HG02759 (cell line): ENCODE results near the gene INF2.
A peak's percentile ranks its signal among the peaks of the same experiment; 100 is the strongest.

Experiments
- ATAC-seq: cut with Tn5 transposase; IDR thresholded peaks from one replicate; pipeline ENCODE4 v1.9.1; 2021; ENCODE audit warnings: mild to moderate bottlenecking, moderate library complexity; ENCODE audit not compliant: unreplicated experiment

INF2 gene

GRCh38 chr14:104701383-104702076, 12.1 kb downstream of the INF2 start:
- no peak for ATAC-seq

GRCh38 chr14:104702106-104702505, 12.7 kb downstream of the INF2 start:
- no peak for ATAC-seq

- ATAC-seq: no peak
Observed at GRCh38 chr14:104702673-104703072, 13.3 kb downstream of the INF2 start.

GRCh38 chr14:104703269-104703668, 13.9 kb downstream of the INF2 start:
- no peak for ATAC-seq

GRCh38 chr14:104704252-104704651, 14.8 kb downstream of the INF2 start:
- no peak for ATAC-seq

GRCh38 chr14:104705340-104706047, 16.1 kb downstream of the INF2 start:
- no peak for ATAC-seq

- no peak for ATAC-seq
Observed at GRCh38 chr14:104706733-104707607, 17.6 kb downstream of the INF2 start.

- ATAC-seq: peak; percentile 11
Observed at GRCh38 chr14:104707608-104708595, 18.5 kb downstream of the INF2 start.

- ATAC-seq: peak; percentile 58
Observed at GRCh38 chr14:104708606-104709268, 19.3 kb downstream of the INF2 start.

- no peak for ATAC-seq
Observed at GRCh38 chr14:104709387-104710039, 20.1 kb downstream of the INF2 start.

- ATAC-seq: no peak
Observed at GRCh38 chr14:104710071-104710735, 20.8 kb downstream of the INF2 start.

GRCh38 chr14:104712881-104713734, 23.7 kb downstream of the INF2 start:
- ATAC-seq: no peak

GRCh38 chr14:104714066-104714465, 24.6 kb downstream of the INF2 start:
- no peak for ATAC-seq

- ATAC-seq: no peak
Observed at GRCh38 chr14:104714681-104715080, 25.3 kb downstream of the INF2 start.

- ATAC-seq: no peak
Observed at GRCh38 chr14:104715416-104715815, 26.0 kb downstream of the INF2 start.

- ATAC-seq: no peak
Observed at GRCh38 chr14:104715871-104716270, 26.5 kb downstream of the INF2 start.

GRCh38 chr14:104717137-104717536, 27.7 kb downstream of the INF2 start:
- ATAC-seq: no peak

- no peak for ATAC-seq
Observed at GRCh38 chr14:104717646-104718045, 28.2 kb downstream of the INF2 start.
